ENCODE results near the gene ZBTB7C. TPM values are rescaled to one million over a fixed set of nuclear protein-coding genes. Genes with fewer than 3 reads are reported as not detected.

Gene ZBTB7C
- polyA plus RNA-seq, 1 experiment, result not detected

DNA sequence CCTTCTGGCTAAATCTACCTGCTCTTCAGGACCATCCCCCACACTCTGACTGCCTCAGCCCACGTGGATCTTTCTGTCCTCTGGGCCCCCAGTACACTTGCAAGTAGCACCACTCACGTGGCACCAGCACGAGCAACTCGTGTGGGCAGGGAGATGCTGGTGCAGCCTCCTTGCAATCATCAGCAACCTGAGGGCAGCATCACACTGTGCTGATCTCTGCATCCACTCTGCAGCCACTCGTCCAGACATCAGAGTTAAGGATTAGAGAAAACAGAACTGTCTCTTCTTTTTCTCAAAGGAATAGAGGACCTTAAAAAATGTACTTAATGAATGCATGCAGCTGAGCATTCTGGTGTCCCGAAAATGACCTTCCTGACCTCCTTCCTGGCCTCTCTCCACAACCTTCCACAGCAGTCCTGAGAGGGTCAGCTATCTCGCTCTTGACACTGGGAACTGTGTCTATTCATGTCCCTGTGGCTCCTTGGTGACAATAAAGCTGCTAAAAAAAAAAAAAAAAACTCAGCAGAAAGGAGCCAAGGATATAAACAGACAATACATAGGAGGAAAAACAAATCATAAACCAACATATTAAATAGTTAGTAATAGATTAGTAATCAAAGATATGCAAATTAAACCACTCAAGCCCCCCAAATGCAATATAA is 145.9 kb downstream of the ZBTB7C start:
- Histone ChIP-seq H3K27me3 (ENCODE audit: control insufficient read depth, insufficient read depth, low read length) (no peaks in the 10 kb centered on the region; the same call in 1 of the 2 replicates), H3K36me3 (ENCODE audit: control insufficient read depth, insufficient read depth, low read length) (no peaks in the 10 kb centered on the region), H3K4me3 (ENCODE audit: low read depth, low read length) (no peak overlapping the region)
- TF ChIP-seq, protein P1, sequence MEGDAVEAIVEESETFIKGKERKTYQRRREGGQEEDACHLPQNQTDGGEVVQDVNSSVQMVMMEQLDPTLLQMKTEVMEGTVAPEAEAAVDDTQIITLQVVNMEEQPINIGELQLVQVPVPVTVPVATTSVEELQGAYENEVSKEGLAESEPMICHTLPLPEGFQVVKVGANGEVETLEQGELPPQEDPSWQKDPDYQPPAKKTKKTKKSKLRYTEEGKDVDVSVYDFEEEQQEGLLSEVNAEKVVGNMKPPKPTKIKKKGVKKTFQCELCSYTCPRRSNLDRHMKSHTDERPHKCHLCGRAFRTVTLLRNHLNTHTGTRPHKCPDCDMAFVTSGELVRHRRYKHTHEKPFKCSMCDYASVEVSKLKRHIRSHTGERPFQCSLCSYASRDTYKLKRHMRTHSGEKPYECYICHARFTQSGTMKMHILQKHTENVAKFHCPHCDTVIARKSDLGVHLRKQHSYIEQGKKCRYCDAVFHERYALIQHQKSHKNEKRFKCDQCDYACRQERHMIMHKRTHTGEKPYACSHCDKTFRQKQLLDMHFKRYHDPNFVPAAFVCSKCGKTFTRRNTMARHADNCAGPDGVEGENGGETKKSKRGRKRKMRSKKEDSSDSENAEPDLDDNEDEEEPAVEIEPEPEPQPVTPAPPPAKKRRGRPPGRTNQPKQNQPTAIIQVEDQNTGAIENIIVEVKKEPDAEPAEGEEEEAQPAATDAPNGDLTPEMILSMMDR (IDR thresholded peaks at IDR 0.05; ENCODE audit: insufficient read depth, low read depth, low read length), result no peak
- CTCF ChIA-PET, result no interaction called here
- POLR2A ChIA-PET, result no interaction called here
- no peak for DNase-seq (ENCODE audit: low read depth)

DNA sequence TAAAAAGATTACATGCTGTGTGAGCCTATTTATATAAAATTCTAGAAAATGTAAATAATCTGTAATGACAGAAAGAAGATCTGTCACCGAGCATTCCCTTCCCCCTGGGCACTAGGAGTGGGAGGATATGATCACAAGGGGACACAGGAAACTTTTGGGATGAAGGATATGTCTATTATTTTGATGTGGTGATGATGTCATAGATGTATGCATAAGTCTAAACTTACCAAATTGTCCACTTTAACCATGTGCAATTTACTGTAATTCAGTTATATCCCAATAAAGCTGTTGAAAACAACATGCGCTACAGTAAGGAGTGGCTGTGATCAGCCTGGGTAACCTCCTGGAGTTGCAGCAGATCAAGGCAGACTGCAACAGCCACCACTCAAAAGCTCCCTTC is 148.9 kb downstream of the ZBTB7C start:
- H3K27me3 ChIP-seq (ENCODE audit: control insufficient read depth, insufficient read depth, low read length), result no peaks in the 10 kb centered on the region
- TF ChIP-seq, protein P1 (IDR thresholded peaks at IDR 0.05; ENCODE audit: insufficient read depth, low read depth, low read length), result no peak
- ChIA-PET POLR2A (no interaction called here), CTCF (interaction anchor here (0.8 kb wide), 1 partner anchor 229 kb away, joined by 4 read pairs; no protein-coding TSS in a partner anchor)
- H3K4me3 ChIP-seq (ENCODE audit: low read depth, low read length), result no peak overlapping the region
- H3K36me3 ChIP-seq (ENCODE audit: control insufficient read depth, insufficient read depth, low read length), result no peaks in the 10 kb centered on the region
- no peak for DNase-seq (ENCODE audit: low read depth)

DNA sequence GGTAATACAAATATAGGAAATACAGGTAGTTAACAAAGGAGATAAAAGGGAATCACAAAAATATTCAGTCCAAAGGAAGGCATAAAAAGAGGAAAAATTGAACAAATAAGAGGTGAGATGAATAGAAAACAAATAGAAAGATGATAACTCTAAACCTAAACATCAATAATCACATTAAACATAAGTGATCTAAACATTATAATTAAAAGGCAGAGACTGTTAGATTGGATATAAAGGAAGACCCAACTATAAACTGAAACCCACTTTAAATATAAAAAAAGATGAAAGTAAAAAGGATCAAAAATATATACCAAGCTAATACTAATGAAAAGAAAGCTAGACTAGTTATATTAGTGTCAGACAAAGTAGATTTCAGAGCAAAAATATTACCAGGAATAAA is 152.3 kb downstream of the ZBTB7C start:
- ChIA-PET CTCF (no interaction called here), POLR2A (no interaction called here)
- Histone ChIP-seq H3K36me3 (ENCODE audit: control insufficient read depth, insufficient read depth, low read length) (no peaks in the 10 kb centered on the region), H3K27me3 (ENCODE audit: control insufficient read depth, insufficient read depth, low read length) (peaks cover 1% of the 10 kb centered on the region; the same call in 1 of the 2 replicates), H3K4me3 (ENCODE audit: low read depth, low read length) (no peak overlapping the region)
- TF ChIP-seq, protein P1 (IDR thresholded peaks at IDR 0.05; ENCODE audit: insufficient read depth, low read depth, low read length), result no peak
- DNase-seq (ENCODE audit: low read depth), result no peak

DNA sequence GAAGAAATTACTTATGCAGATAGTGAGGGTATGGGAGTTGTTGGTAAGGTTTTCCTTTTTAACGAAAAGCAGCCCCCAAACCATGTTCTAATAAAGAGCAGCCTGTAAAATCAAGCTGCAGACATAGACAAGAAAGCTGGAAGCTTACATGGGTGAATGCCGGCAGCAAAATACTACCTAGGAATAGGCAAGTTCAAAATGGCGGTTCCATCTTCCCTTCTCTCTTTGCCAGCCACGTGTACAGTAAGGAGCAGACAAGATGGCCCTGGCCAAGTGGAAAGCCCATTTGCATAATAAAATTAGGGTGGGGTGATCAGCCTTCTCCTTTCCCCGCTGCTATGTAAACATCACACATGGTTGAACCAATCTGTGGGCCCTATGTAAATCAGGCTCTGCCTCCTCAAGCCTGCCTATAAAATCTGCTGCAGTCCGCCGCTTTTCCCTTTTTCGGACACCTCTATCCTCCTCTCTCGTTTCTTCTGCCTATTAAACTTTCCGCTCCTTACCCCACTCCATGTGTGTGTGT is 155.0 kb downstream of the ZBTB7C start:
- TF ChIP-seq, protein P1 (IDR thresholded peaks at IDR 0.05; ENCODE audit: insufficient read depth, low read depth, low read length), result no peak
- H3K4me3 ChIP-seq (ENCODE audit: low read depth, low read length), result no peak overlapping the region

DNA sequence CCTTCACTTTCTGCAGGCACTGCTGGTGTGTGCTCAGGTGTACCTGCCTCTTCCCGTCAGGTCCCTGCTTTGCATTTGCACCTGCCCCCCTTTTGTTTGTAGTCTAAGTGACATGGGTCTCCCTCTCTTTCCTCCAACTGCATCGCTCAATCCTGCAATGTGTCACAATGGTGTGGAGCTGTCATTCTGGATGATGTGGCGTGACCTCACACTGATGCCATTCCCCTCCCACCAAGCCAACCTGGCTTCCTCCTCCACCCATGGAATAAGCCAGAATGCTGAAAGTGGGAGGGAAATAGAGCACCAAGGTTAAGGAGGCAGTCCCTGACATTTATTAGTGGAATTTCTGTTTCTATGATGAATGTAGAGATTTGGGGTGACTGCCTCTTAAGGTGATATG is 156.7 kb downstream of the ZBTB7C start:
- Histone ChIP-seq H3K4me3 (ENCODE audit: low read depth, low read length) (no peak overlapping the region), H3K36me3 (ENCODE audit: control insufficient read depth, insufficient read depth, low read length) (no peaks in the 10 kb centered on the region), H3K27me3 (ENCODE audit: control insufficient read depth, insufficient read depth, low read length) (peaks cover 7% of the 10 kb centered on the region)
- CTCF ChIA-PET, result no interaction called here
- TF ChIP-seq, protein P1 (IDR thresholded peaks at IDR 0.05; ENCODE audit: insufficient read depth, low read depth, low read length), result no peak
- no peak for DNase-seq (ENCODE audit: low read depth)
- POLR2A ChIA-PET, result no interaction called here

More for the DNA sequence above, 155.0 kb downstream of the ZBTB7C start:
- H3K27me3 ChIP-seq (ENCODE audit: control insufficient read depth, insufficient read depth, low read length), result peaks cover 7% of the 10 kb centered on the region
- H3K36me3 ChIP-seq (ENCODE audit: control insufficient read depth, insufficient read depth, low read length), result no peaks in the 10 kb centered on the region
- CTCF ChIA-PET, result no interaction called here
- no peak for DNase-seq (ENCODE audit: low read depth)
- POLR2A ChIA-PET, result no interaction called here
